Measurements from ENCODE around the gene CA5A.

DNA sequence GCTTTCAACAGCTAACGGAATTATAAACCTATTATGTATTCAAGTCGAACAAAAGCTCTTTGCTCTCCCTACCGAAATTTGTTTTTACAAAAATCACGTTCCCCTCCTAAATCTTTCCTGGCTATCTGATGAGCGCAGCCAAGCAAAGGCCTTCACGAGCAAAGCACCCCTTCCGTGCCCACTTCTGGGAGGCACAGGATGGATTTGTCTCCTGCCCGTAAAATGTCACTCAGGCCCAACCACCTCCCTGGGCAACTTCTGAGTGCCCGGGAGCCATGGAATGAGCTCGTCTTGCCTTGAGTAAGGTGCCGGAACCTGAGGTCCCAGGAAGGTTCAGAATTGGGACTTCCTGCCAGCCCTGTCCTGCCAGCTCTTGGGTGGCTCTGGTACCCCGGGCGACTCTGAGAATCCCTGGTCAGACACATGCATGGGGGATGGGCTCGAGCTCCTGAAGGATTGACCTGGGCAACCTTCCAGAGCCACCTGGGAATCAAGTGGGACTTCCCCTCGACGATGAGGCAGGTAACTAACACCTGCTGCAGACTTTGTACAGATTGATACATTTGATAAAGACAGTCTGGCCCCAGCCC is 86.8 kb downstream of the CA5A start:
- TF ChIP-seq POLR2AphosphoS5 (IDR thresholded peaks at IDR 0.05; ENCODE audit: low read depth): no peak
- TF ChIP-seq, protein P1, sequence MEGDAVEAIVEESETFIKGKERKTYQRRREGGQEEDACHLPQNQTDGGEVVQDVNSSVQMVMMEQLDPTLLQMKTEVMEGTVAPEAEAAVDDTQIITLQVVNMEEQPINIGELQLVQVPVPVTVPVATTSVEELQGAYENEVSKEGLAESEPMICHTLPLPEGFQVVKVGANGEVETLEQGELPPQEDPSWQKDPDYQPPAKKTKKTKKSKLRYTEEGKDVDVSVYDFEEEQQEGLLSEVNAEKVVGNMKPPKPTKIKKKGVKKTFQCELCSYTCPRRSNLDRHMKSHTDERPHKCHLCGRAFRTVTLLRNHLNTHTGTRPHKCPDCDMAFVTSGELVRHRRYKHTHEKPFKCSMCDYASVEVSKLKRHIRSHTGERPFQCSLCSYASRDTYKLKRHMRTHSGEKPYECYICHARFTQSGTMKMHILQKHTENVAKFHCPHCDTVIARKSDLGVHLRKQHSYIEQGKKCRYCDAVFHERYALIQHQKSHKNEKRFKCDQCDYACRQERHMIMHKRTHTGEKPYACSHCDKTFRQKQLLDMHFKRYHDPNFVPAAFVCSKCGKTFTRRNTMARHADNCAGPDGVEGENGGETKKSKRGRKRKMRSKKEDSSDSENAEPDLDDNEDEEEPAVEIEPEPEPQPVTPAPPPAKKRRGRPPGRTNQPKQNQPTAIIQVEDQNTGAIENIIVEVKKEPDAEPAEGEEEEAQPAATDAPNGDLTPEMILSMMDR (conservative IDR thresholded peaks at IDR 0.05; ENCODE audit: low read depth in 2 of 2): no peak
- TF ChIP-seq EZH2 (IDR thresholded peaks at IDR 0.05; ENCODE audit: low read depth, unreplicated experiment): no peak
- no peak for TF ChIP-seq EZH2phosphoT487 (IDR thresholded peaks at IDR 0.05; ENCODE audit: unreplicated experiment)
- no peak for TF ChIP-seq NANOG (IDR thresholded peaks at IDR 0.05; ENCODE audit: borderline replicate concordance)

All from GM23338 (cell line).